Transverse colon (tissue), 3 donors: Measurements from ENCODE around the gene PGA3.

Experiments
- CTCF ChIP-seq, 5 experiments: fragments of 200-600 bp in 3 of 5; fragments of 450-650 bp in 2 of 5; sonication (generic) in 3 of 5; IDR thresholded peaks; 1 replicate in 2 of 5; 2 replicates in 3 of 5; pipeline ENCODE4 v1.5.1; 2016 to 2017; ENCODE audit warnings: antibody characterized with exemption in 5 of 5, inconsistent platforms in 3 of 5, mild to moderate bottlenecking in 2 of 5, moderate library complexity in 1 of 5
- EP300 ChIP-seq: sonication (generic); formaldehyde crosslinking; IDR thresholded peaks from one replicate; pipeline ENCODE4 v1.6.1; 2017; ENCODE audit warnings: antibody characterized with exemption, low read depth
- POLR2A ChIP-seq: fragments of 450-650 bp; IDR thresholded peaks from one replicate; pipeline ENCODE4 v1.6.1; 2016; ENCODE audit warnings: antibody characterized with exemption, mild to moderate bottlenecking, moderate library complexity

GRCh38 chr11:61155741-61156140 is 47.6 kb upstream of the PGA3 start:
- TF ChIP-seq CTCF (IDR thresholded peaks at IDR 0.05): no peak
- no peak for TF ChIP-seq EP300
- no peak for TF ChIP-seq POLR2A
